GM12878 (cell line): Measurements from ENCODE around the gene PIGS. TPM values are rescaled to one million over a fixed set of nuclear protein-coding genes. Genes with fewer than 3 reads are reported as not detected.

Experiments
- CHD4 ChIP-seq: fragments of 200-600 bp; sonication (generic); IDR thresholded peaks from 2 replicates; pipeline ENCODE4 v1.6.1; 2016; ENCODE audit warnings: mild to moderate bottlenecking
- CREM ChIP-seq: IDR thresholded peaks from 2 replicates; pipeline ENCODE4 v1.6.1; 2014; ENCODE audit warnings: antibody characterized with exemption, low read depth
- CUX1 ChIP-seq: IDR thresholded peaks from 2 replicates; pipeline ENCODE4 v1.6.1; 2012; ENCODE audit warnings: improper control_type of control experiment, low read depth, low read length; ENCODE audit not compliant: insufficient replicate concordance
- E4F1 ChIP-seq: fragments of 450-650 bp; IDR thresholded peaks from 2 replicates; pipeline ENCODE4 v1.6.1; 2018; ENCODE audit warnings: borderline replicate concordance, mild to moderate bottlenecking; ENCODE audit not compliant: partially characterized antibody
- ETV6 ChIP-seq, 2 experiments: fragments of 450-650 bp in 1 of 2; IDR thresholded peaks in 1 of 2; conservative IDR thresholded peaks in 1 of 2; 2 replicates each; pipeline ENCODE4 v1.6.1; 2014; ENCODE audit warnings: antibody characterized with exemption in 1 of 2, borderline replicate concordance in 1 of 2, low read depth in 1 of 2, mild to moderate bottlenecking in 1 of 2, moderate library complexity in 1 of 2
- HCFC1 ChIP-seq: fragments of 150-350 bp; IDR thresholded peaks from 2 replicates; pipeline ENCODE4 v1.6.1; 2014; ENCODE audit warnings: low read length
- IKZF1 ChIP-seq: fragments of 450-650 bp; conservative IDR thresholded peaks from 2 replicates; pipeline ENCODE4 v1.6.1; 2017; ENCODE audit warnings: antibody characterized with exemption, mild to moderate bottlenecking
- MTA2 ChIP-seq: fragments of 450-650 bp; IDR thresholded peaks from 2 replicates; pipeline ENCODE4 v1.6.1; 2016; ENCODE audit warnings: low read depth, mild to moderate bottlenecking, moderate library complexity
- TARDBP ChIP-seq: IDR thresholded peaks from 2 replicates; pipeline ENCODE4 v1.6.1; 2016; ENCODE audit warnings: borderline replicate concordance
- polyA plus RNA-seq, 11 experiments: library from polyadenylated mRNA; depleted of rRNA in 4 of 11; unstranded in 6 of 11; stranded (reverse) in 5 of 11; fragments of >200 nt; fragmentation: Nextera tagmentation in 4 of 11; fragmentation: Illumina TruSeq in 1 of 11; extraction: Ambion mirVana in 4 of 11; extraction: Trizol in 1 of 11; gene quantifications; 1 replicate in 1 of 11; 2 replicates in 10 of 11; pipeline versions ENCODE4 v1.2.1 to v1.2.3, GENCODE V29; 2011 to 2016; ENCODE audit warnings: inconsistent platforms in 2 of 11, missing spikeins in 2 of 11, low read depth in 1 of 11
- total RNA-seq, 4 experiments: library from RNA; depleted of rRNA in 3 of 4; stranded (reverse); fragments of >200 nt in 3 of 4; fragmentation: Illumina TruSeq in 1 of 4; extraction: Trizol in 1 of 4; gene quantifications; 2 replicates each; pipeline versions ENCODE4 v1.2.1 to v1.2.3, GENCODE V29; 2013 to 2021
- TF ChIP-seq, protein P1 (sequence below): IDR thresholded peaks from 2 replicates; pipeline ENCODE4 v1.6.1; 2012; ENCODE audit warnings: low read depth, low read length, improper control_type of control experiment
- TF ChIP-seq, protein P2 (sequence below), 3 experiments: IDR thresholded peaks in 2 of 3; conservative IDR thresholded peaks in 1 of 3; 2 replicates each; pipeline ENCODE4 v1.5.1; 2011; ENCODE audit warnings: low read depth in 3 of 3, low read length in 3 of 3, mild to moderate bottlenecking in 3 of 3, control low read depth in 2 of 3, moderate library complexity in 2 of 3, inconsistent platforms in 1 of 3, mixed read lengths in 1 of 3; ENCODE audit not compliant: control insufficient read depth in 2 of 3, insufficient read depth in 1 of 3; ENCODE audit errors: extremely low read depth in 1 of 3

PIGS gene
- total and polyA plus RNA-seq, 10 of the 15 experiments (the other 5 are each of a cell fraction or from before 2014, with no cell fraction given): 27.5 to 73.7 (median 50.7) TPM

DNA sequence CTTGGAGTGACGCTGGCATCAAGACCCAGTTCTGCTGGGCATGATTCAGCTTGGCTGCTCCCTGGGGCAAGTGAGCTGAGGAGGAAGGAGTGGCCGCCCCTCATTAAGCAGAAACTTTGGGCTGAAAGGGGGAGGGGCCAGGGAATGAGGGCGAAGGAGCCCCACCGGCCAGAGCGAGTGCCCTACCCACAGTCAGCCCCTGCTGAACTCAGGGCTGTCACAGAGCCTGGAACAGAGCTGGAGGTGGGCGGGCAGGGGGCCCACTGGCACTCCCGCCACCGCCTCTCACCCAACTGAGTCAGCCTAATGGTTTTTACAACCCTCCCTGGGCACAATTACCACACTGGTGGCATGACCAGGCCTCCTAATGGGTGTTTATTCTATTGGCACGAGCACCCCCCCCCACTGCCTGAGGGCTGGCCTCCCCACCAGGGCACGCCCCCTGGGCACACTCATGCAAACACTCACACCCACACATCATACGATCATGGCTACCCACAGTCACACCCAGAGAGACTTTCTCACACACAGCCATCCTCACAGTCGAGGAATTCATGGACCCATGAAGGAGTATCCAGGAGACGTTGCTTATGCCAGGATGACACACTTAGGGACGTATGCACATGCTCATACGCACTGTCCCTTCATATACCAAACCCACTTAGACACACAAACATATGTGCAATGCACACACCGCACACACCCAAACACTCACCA lies 38.1 kb downstream of the PIGS start (continued):
- TF ChIP-seq CUX1 (no peak), MTA2 (no peak), E4F1 (no peak), CHD4 (no peak), HCFC1 (no peak), TARDBP (no peak), CREM (no peak), IKZF1 (no peak), ETV6 (conservative IDR thresholded peaks at IDR 0.05 in 1 of 2, IDR thresholded peaks at IDR 0.05 in 1 of 2; ENCODE audit: borderline replicate concordance in 1 of 2, low read depth in 1 of 2) (no peak)
- TF ChIP-seq, protein P1, sequence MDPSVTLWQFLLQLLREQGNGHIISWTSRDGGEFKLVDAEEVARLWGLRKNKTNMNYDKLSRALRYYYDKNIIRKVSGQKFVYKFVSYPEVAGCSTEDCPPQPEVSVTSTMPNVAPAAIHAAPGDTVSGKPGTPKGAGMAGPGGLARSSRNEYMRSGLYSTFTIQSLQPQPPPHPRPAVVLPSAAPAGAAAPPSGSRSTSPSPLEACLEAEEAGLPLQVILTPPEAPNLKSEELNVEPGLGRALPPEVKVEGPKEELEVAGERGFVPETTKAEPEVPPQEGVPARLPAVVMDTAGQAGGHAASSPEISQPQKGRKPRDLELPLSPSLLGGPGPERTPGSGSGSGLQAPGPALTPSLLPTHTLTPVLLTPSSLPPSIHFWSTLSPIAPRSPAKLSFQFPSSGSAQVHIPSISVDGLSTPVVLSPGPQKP: no peak
- TF ChIP-seq, protein P2, sequence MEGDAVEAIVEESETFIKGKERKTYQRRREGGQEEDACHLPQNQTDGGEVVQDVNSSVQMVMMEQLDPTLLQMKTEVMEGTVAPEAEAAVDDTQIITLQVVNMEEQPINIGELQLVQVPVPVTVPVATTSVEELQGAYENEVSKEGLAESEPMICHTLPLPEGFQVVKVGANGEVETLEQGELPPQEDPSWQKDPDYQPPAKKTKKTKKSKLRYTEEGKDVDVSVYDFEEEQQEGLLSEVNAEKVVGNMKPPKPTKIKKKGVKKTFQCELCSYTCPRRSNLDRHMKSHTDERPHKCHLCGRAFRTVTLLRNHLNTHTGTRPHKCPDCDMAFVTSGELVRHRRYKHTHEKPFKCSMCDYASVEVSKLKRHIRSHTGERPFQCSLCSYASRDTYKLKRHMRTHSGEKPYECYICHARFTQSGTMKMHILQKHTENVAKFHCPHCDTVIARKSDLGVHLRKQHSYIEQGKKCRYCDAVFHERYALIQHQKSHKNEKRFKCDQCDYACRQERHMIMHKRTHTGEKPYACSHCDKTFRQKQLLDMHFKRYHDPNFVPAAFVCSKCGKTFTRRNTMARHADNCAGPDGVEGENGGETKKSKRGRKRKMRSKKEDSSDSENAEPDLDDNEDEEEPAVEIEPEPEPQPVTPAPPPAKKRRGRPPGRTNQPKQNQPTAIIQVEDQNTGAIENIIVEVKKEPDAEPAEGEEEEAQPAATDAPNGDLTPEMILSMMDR (IDR thresholded peaks at IDR 0.05 in 2 of 3, conservative IDR thresholded peaks at IDR 0.05 in 1 of 3; ENCODE audit: control insufficient read depth in 2 of 3, extremely low read depth in 1 of 3, insufficient read depth in 1 of 3, low read depth in 3 of 3, low read length in 3 of 3): no peak
